Transverse colon (tissue), 3 donors: ENCODE data around the gene WSCD1.

Source experiments
- CTCF ChIP-seq, 5 experiments: fragments of 200-600 bp in 3 of 5; fragments of 450-650 bp in 2 of 5; sonication (generic) in 3 of 5; IDR thresholded peaks; 1 replicate in 2 of 5; 2 replicates in 3 of 5; pipeline ENCODE4 v1.5.1; 2016 to 2017; ENCODE audit warnings: antibody characterized with exemption in 5 of 5, inconsistent platforms in 3 of 5, mild to moderate bottlenecking in 2 of 5, moderate library complexity in 1 of 5
- EP300 ChIP-seq: sonication (generic); formaldehyde crosslinking; IDR thresholded peaks from one replicate; pipeline ENCODE4 v1.6.1; 2017; ENCODE audit warnings: antibody characterized with exemption, low read depth

DNA sequence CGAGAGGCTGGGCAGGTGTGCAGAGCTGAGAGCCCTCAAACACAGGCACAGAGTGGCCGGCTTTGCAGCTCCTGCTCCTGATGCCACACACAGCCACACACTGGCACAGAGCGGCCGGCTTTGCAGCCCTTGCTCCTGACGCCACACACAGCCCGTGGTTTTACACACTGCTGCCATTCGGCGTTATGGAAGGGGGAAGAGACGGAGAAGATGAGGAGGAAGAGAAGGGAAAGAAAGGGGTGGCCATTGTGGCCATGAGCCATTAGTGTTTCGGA lies 26.8 kb downstream of the WSCD1 start:
- no peak for TF ChIP-seq CTCF (IDR thresholded peaks at IDR 0.05)
- TF ChIP-seq EP300: no peak
